Measurements from ENCODE around the gene DZANK1.

GRCh38 chr20:18391686-18392085 is 75.1 kb downstream of the DZANK1 start:
- TF ChIP-seq CTCF (IDR thresholded peaks at IDR 0.05; ENCODE audit: extremely low read depth in 1 of 2, insufficient read depth in 1 of 2, low read depth in 1 of 2, low read length in 2 of 2), result no peak
- no peak for TF ChIP-seq EZH2 (IDR thresholded peaks at IDR 0.05; ENCODE audit: borderline replicate concordance, low read depth, low read length, severe bottlenecking)
- no peak for TF ChIP-seq POLR2A (IDR thresholded peaks at IDR 0.05; ENCODE audit: low read depth, low read length)
- no peak for TF ChIP-seq POLR2AphosphoS5 (IDR thresholded peaks at IDR 0.05; ENCODE audit: insufficient read depth, low read depth, low read length)
- TF ChIP-seq MYC (IDR thresholded peaks at IDR 0.05; ENCODE audit: low read depth, low read length), result no peak
- TF ChIP-seq MAX (IDR thresholded peaks at IDR 0.05; ENCODE audit: insufficient read depth, insufficient read length), result no peak
